GM18507 (cell line): ENCODE data around the gene PHF21A.
"Not testable (repeated sequence)": the region's sequence is repeated elsewhere in the genome, so short reads cannot be mapped to it uniquely, and the experiment has no call there.

Source experiments
- DNase-seq: peaks from one replicate; pipeline ENCODE4 v3.0.0; 2011; ENCODE audit warnings: low read depth; ENCODE audit not compliant: insufficient read length; ENCODE audit errors: extremely low spot score
- FAIRE-seq: peaks from 2 replicates; lab custom pipeline; 2011; peaks lifted over from hg19 to GRCh38; lab: Jason Lieb, UNC

PHF21A gene

DNA sequence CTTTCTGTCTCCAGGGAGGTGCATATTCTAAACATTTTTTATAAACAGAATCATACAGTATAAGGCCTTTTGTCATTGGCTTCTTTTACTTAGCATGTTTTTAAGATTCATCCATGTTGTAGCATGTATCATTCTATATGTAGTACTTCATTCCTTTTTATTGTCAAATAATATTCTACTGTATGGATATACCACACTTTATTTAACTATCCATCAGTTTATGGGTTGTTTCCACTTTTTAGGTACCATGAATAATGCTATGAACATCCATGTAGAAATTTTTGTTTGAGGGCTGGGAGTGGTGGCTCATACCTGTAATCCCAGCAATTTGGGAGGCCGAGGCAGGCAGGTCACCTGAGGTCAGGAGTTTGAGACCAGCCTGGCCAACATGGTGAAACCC, 73.1 kb downstream of the PHF21A start:
- DNase-seq = no peak
- FAIRE-seq = no peak

DNA sequence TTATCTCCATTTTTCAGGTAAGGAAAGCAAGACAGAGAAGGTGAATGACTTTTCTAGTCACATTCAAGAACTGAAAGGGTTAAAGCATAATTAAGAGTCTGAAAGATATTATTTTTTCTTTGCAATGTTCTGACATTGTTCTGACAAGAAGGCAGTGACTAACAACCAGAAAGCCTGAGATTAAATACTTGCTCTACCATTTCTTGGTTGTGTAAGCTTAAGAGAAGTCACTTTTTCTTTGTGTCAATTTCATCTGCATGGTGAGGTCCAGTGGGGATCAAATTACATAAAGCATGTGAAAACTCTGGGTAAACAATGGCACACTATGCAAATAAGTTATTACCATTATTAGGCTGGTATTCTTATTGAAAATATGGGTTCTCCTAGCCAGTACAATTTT, 73.7 kb downstream of the PHF21A start:
- no peak for DNase-seq

DNA sequence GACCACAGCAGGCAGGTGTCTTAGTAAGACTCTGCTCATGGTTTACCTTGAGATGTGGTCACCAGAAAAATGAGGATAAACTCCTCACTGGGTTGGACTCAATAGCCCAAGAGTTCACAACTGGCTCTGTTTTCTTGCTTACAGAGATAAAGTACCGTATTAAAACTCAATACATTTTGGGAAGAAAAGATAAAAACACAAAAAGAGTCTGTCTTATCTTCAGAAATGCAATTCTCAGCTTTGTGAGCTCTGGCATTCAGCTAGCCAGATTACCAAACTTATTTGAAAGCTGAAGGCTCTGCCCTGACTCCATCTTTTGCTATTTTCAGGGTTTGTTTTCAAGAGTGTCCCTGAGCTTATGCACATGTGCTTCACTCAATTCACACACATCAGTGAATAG, 75.4 kb downstream of the PHF21A start:
- DNase-seq (no peak), FAIRE-seq (no peak)

More for the DNA sequence above, 73.7 kb downstream of the PHF21A start:
- FAIRE-seq = no peak

DNA sequence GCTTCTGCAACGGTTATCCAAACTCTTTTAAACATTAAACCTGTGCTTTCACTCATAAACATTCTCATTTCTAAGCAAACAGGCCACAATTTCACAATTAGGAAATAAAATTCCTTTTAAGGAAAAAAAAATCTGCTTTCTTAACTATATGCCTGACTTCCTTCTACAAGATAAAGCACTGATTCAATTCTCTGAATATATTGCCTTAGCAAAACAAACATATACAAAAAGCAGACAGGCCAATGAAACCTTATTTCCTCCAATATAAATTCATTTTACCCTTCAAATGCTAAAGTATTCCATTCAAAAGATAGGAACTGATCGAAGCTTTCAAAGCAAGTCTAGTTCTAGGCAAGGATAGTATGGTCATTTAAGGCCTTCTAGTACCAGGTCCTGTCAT, 76.7 kb downstream of the PHF21A start:
- DNase-seq (no peak), FAIRE-seq (no peak)

DNA sequence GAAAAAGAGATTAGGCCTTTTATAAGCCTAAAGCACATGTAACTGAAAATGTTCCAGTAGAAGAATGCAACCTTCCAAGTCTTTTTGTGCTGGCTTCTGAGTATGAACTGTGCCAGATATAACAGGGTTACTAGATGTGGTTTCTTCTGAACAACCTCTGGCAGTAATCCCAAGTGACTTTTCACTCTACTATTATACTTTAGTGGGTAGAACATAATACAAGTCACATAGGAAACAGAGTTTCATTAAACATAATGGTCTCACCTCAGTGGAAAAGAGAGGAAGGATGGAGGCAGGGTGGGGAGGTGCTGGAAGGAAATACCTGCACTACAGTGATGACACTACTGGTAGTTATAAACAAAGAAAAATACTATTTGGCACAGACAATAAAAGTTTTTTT, 81.3 kb downstream of the PHF21A start:
- DNase-seq (no peak), FAIRE-seq (no peak)

DNA sequence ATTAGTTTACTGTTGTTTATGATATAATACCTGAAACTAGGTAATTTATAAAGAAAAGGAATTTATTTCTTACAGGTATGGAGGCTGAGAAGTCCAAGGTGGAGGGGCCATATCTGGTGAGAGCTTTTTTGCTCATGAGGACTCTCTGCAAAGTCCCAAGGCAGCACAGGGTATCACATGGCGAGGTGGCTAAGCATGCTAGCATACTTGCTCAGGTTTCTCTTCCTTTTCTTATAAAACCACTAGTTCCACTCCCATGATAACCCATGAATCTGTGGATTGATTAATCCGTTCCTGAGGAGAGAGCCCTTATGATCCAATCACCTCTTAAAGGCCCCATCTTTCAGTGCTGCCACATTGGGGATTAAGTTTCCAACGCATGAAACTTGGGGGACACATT, 82.7 kb downstream of the PHF21A start:
- DNase-seq (no peak), FAIRE-seq (no peak)

DNA sequence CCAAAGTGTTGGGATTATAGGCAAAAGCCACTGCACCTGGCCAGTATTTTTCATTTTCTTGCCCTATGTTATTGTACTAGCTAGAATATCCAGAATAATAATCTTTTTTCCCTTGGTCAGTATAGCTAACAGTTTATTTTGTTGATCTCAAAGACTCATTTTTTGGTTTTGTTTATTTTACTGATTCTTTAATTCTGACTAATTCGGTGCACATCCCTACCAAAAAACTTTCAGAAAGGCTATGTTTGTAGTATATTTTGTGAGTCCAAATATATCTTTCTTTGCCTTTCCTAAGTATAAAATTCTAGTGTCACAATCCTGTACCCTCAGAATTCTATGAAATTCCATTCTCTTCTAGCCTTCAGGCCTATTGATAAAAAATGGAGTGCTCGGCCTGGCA, 84.3 kb downstream of the PHF21A start:
- FAIRE-seq = no peak
- no peak for DNase-seq

DNA sequence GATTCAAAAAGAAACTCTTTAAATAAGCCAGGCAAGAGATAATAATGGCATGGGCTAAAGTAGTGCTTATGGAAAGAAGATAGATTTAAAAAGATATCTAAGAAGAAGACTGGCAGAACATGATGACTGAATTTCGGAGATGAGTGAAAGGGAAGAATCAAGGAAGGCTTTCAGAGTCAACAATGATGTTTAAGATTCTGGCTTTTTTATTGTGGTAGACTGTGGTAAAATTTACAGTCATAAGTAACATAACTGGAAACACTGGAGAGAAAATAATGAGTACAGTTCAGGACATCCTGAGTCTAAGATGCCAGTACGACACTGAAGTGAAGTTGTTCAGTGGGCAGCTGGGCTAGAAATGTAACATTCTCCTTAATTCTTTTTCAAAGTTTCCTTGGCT, 85.2 kb downstream of the PHF21A start:
- FAIRE-seq (no peak), DNase-seq (no peak)

DNA sequence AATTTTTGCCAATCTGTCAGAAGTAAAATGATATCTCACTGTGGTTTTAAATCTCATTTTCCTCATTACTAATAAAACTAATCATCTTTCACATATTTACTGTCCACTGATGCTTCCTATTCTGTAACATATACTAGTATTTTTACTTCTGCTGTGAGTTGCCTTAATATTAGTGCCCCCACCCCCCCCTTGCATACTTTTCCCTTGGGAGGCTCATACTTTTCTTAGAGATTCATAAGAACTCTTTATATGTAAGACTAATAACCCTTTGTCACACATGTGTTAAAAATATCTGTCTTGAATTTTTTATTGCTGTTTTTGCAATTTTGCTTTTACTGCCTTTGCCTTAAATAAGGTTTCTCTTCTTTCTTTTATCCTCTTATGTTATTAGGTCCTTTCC, 87.2 kb downstream of the PHF21A start:
- DNase-seq (no peak), FAIRE-seq (no peak)

DNA sequence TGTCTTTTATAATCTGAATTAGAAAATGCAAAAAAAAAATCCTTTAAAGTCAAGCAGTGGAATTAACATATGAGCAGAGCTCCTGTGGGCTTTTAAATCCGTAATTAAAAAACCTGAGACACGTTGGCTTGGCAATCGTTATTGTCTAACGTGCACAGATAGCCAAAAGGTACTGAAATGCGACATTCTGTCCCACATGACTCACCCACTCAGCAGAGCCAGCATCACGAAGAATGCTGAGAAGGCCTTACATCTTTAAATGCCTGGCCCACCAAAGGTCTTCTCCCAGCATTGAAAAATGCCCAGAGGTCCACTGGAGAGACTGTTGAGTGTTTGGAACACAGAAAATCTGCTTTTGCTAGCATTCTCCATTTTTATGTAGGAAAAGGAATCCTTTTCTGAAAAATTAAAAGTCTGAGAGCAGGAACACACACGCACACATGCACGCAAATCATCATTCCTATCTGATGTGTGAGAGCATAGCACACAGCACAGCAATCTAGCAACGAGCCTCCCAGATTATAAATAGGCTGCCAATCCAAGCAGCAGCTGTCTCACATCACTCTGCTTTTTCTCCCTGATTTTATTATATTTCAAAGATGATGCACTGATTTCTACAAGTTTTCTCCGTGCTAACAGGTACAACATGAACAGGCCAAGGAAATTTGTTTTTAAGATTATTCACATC, 94.5 kb downstream of the PHF21A start:
- FAIRE-seq (no peak), DNase-seq (no peak)

DNA sequence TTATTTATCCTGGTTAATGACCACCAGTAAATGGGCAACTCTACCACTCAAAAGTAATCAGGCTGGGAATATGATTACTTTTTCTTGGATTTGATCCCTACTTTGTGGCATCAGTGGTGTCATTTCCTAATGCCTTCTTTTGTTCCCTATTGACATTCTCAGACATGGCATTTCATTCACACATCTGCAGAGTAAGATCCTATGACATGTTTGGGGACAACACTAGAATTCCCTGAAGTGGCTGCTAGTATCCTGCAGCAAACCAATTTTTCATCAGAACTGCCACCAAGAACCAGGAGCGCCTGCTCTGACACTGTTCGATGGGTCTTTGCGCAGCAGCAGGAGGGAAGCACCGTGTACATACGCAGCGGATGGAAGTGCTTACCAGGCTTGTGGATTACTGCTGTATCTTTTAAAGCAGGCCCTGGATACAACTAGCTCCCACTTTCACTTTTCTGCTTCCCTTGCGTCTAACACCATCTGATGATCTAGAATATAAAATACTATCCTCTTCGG, 101.1 kb downstream of the PHF21A start:
- FAIRE-seq = no peak
- no peak for DNase-seq

DNA sequence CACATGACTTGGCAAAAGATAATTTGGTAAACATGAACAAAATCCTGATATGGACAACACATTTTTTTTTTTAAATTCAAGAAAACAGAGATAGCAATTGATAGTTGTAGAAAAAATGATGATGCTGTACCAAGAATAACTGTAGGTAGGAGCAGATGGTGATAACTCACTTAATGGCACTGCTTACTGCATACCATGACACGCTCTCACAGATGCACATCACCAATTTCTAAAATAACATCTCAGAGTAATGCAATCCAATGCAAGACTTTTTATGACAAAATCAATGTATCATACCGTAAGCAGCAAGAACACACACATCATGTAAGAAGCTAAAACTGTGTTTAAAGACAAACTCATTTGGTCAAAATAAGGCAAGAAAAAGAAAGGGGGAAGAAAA, 102.6 kb downstream of the PHF21A start:
- no peak for DNase-seq
- no peak for FAIRE-seq

DNA sequence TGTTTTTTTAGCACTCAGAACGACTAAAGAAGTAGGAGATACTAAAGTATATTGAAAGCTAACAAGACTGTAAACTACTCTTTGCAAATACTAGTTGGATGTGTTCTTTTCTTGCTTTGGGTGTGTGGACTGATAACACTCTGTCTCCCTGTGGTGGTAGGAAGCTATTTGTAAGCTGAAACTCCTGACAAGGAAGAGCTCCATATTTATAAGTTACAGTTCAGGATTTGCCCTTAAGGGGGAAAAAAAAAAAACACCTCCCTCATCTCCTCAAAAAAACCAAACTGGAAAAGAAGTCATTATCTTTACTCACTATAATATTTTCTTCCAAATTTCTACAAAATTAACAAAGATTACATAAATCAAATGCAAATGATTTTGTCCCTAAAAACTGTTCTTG, 103.9 kb downstream of the PHF21A start:
- FAIRE-seq (no peak), DNase-seq (no peak)

DNA sequence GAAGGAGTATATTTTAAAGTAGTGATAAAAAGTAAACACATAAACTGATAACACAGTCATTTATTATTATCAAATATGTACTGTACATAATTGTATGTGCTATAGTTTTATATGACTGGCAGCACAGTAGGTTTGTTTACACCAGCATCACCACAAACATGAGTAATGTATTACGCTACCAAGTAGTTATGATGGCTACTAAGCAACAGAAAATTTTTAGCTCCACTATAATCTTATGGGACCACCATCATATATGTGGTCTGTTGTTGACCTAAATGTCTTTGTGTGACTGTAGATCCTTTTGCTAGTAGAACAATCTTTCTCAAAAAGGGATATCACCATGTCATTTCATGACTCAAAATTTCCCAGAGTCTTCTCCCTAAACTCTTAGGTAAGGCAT, 105.3 kb downstream of the PHF21A start:
- no peak for DNase-seq
- no peak for FAIRE-seq

DNA sequence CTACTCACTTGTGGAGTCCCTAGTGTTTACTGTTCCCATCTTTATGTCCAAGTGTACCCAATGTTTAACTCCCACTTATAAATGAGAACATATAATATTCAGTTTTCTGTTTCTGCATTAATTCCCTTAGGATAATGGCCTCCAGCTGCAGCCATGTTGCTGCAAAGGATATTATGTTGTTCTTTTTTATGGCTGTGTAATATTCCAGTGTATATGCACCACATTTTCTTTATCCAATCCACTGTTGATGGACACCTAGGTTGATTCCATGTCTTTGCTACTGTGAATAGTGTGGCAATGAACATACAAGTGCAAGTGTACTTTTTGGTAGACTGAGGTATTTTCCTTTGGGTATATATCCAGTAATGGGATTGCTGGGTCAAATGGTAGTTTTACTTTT, 107.1 kb downstream of the PHF21A start:
- not testable (repeated sequence) for DNase-seq, FAIRE-seq

DNA sequence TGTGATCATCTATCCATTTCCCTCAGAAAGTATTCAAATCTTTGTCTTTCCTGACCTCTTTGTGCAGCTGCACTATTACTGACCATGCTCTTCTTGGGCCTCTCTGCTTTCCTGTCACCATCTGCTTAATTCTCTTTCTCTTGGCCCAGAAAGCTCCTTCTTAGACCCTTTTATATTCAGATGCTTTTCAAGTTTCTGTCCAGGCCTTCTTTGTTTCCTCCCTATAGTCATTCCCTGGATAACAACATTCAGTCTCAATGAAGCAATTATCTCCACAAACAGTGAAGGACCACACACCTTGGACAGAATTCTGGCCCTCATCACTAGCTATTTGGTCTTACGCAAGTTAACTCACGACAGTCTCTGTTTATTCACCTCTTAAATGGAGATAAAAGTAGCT, 109.1 kb downstream of the PHF21A start:
- FAIRE-seq (no peak), DNase-seq (no peak)

DNA sequence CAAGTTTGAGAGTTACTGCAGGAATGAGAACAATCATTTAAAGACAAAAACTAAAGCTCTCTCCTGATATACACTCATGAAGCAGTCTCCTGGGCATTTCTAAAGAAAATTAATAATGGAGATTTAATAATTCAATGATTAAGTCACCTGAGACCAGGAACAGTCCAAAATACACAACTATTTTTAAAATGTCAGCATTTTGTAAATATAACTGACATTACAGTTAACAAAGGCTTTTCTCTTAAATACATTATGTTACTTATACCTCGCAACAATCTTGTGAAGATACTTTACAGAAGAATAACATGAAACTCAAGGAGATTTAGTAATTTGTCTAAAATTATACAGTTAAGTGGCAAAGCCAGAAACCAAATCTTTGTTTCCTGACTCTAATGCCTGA, 111.2 kb downstream of the PHF21A start:
- FAIRE-seq (no peak), DNase-seq (no peak)

DNA sequence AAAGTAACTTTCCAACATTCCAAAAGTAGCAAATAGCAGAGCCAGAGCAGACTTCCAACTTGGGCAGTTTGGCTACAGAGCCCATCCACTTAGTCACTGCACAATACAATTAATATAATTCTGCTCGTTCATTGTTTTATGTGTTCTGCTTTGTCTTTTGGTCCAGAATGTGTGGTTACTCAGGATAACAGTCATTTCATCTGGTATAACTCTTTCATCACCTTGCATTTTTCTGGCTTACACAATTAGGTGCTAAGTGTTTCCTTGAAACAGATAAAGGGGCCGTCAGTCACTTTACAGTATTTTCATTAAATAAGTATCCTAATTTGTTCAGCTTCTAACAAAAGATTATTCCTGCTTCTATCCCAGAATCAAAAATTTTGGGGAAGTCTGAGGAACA, 111.6 kb downstream of the PHF21A start:
- no peak for FAIRE-seq
- DNase-seq = no peak

DNA sequence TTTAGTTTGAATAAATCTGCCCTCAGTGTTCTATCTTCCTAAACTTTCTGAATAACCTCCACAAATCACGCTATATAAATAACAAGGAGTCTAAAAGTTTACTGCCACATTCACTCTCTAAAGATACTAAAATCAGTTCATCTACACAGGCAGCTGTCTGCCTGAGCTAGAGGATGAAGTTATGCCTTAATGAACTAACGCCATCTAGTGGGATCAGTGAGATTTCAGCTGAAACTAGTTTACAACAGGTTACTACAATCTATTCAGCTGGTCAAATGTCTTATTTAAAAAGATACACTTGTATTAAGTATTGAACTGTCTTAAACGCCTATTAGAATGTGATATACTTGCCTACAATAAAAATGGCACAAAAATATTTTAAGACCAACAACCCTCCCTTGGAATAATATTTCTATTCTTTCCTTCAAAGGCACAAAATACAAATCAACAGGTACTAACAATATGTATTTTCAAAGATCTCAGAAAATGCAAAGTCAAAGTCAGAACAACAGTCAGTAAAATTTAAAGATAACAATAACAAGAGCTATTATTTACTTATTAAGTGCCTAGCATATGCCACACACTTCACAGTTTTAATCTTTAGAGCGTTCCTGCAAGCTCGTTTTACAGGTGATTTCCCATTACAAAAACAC, 114.7 kb downstream of the PHF21A start:
- peak; percentile 33 for DNase-seq
- FAIRE-seq = peak; percentile 86

DNA sequence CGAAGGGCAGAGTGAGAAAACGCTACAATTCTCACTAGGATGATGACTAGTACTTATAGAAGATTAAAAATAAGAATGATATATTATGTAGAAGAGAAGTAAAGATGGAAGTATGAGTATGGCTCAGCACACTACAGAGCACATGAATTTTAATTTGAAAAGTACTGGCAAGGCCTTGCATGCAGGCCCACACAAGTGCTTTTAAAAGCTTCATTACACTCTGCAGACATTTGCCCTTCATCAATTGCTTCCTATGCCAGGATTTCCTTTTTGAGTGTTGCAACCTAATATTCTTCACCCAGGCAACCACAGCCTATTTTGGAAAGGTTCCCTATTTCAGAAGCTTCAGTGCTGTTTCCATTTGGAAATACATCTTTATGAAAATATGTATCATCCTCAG, 117.7 kb downstream of the PHF21A start:
- no peak for DNase-seq

DNA sequence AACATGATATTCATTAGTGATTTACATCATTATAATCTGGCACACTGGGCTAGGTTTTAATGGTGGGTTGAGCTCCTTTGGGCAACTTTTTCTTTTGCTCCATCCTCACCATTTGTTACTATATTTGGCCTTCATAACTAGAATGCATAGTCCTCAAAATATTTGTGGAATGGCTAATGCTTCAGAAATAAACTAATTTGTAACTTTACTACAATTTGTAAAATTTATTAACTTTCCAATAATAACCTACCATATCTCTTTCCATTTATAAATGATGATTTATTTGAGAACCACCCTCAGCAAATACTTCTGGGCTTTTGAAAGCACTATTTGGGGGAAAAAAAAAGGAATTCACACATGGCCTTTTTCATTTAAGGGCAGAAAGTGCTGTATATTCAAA, 119.1 kb downstream of the PHF21A start:
- no peak for DNase-seq
- FAIRE-seq = no peak

More for the DNA sequence above, 117.7 kb downstream of the PHF21A start:
- no peak for FAIRE-seq
